Measurements from ENCODE around the gene PLCL2. TPM values are rescaled to one million over a fixed set of nuclear protein-coding genes. Genes with fewer than 3 reads are reported as not detected.
"Not testable (repeated sequence)": the region's sequence is repeated elsewhere in the genome, so short reads cannot be mapped to it uniquely, and the experiment has no call there.

Gene PLCL2
- total RNA-seq, 1 donor from 2014 or later: 1.6 TPM

DNA sequence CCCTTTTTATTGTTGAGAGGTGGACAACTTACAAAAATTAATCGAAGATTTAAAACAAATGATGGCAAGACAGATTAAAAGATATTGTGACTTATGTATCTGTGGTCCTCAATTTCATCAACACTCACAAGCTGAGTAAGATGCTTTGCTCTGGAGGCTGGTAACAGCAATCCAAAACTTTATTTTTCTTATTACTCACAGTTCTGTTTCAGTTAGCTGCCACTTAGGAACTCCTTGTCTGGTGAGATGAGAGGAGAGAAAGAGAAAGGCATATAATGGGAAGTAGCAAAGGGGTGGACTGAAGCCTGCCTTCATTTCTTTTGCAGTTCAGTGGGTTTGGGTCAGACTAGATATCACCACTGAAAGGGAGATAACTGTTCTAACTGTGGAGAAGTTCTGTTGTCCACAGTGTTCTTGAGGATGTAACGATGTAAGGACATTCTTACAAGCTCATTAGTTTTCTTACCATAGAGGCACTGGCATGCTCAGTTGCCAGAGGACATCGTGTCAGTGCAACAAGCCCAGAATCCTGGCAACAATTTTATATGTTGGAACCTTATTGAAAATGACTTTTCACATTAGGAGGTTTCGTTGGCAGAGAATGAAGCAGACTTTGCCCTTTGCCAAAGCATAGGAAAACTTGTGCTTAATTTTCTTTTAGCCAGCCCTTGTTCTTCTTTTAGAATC, 93.6 kb downstream of the PLCL2 start:
- no peaks in the 10 kb centered on the region for H3K36me3 ChIP-seq (ENCODE audit: control insufficient read depth, insufficient read depth, low read length)
- TF ChIP-seq, protein P1, sequence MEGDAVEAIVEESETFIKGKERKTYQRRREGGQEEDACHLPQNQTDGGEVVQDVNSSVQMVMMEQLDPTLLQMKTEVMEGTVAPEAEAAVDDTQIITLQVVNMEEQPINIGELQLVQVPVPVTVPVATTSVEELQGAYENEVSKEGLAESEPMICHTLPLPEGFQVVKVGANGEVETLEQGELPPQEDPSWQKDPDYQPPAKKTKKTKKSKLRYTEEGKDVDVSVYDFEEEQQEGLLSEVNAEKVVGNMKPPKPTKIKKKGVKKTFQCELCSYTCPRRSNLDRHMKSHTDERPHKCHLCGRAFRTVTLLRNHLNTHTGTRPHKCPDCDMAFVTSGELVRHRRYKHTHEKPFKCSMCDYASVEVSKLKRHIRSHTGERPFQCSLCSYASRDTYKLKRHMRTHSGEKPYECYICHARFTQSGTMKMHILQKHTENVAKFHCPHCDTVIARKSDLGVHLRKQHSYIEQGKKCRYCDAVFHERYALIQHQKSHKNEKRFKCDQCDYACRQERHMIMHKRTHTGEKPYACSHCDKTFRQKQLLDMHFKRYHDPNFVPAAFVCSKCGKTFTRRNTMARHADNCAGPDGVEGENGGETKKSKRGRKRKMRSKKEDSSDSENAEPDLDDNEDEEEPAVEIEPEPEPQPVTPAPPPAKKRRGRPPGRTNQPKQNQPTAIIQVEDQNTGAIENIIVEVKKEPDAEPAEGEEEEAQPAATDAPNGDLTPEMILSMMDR (IDR thresholded peaks at IDR 0.05; ENCODE audit: insufficient read depth, low read length, severe bottlenecking): no peak
- DNase-seq (ENCODE audit: low read depth): no peak
- FAIRE-seq: no peak
- H3K27me3 ChIP-seq (ENCODE audit: control insufficient read depth, insufficient read depth, low read length): no peaks in the 10 kb centered on the region
- no peak overlapping the region for H3K4me3 ChIP-seq (ENCODE audit: low read depth, low read length)

DNA sequence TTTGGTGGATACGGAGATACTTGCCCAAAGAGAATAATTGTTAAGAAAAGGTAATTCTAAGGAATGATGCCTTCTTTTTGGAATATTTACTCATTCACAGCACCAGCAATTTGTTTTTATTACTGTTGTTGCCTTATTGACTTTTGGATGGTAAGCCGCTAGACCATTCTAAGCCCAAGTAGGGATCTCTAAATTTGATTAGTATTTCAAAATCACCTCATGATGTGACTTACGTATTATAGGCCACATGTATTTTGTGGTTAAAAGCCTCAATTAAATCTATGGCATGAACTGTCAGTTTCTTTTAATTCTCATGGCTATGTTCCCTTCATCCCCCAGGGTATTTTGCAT, 94.1 kb downstream of the PLCL2 start:
- no peak for FAIRE-seq
- no peaks in the 10 kb centered on the region for H3K36me3 ChIP-seq (ENCODE audit: control insufficient read depth, insufficient read depth, low read length)
- H3K27me3 ChIP-seq (ENCODE audit: control insufficient read depth, insufficient read depth, low read length): no peaks in the 10 kb centered on the region
- TF ChIP-seq, protein P1 (IDR thresholded peaks at IDR 0.05; ENCODE audit: insufficient read depth, low read length, severe bottlenecking): no peak
- no peak overlapping the region for H3K4me3 ChIP-seq (ENCODE audit: low read depth, low read length)
- DNase-seq (ENCODE audit: low read depth): no peak

DNA sequence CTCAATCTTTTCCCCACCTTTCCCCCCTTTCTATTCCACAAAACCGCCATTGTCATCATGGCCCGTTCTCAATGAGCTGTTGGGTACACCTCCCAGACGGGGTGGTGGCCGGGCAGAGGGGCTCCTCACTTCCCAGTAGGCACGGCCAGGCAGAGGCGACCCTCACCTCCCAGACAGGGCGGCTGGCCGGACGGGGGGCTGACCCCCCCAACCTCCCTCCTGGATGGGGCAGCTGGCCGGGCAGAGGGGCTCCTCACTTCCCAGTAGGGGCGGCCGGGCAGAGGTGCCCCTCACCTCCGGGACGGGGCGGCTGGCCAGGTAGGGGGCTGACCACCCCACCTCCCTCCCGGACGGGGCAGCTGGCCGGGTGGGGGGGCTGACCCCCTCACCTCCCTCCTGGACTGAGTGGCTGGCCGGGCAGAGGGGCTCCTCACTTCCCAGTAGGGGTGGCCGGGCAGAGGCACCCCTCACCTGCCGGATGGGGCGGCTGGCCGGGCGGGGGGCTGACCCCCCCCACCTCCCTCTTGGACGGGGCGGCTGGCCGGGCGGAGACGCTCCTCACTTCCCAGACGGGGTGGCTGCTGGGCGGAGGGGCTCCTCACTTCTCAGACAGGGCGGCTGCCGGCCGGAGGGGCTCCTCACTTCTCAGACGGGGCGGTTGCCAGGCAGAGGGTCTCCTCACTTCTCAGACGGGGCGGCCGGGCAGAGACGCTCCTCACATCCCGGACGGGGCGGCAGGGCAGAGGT, 95.2 kb downstream of the PLCL2 start:
- not testable (repeated sequence) for DNase-seq (ENCODE audit: low read depth); H3K36me3 ChIP-seq (ENCODE audit: control insufficient read depth, insufficient read depth, low read length); H3K27me3 ChIP-seq (ENCODE audit: control insufficient read depth, insufficient read depth, low read length); FAIRE-seq; H3K4me3 ChIP-seq (ENCODE audit: low read depth, low read length)

DNA sequence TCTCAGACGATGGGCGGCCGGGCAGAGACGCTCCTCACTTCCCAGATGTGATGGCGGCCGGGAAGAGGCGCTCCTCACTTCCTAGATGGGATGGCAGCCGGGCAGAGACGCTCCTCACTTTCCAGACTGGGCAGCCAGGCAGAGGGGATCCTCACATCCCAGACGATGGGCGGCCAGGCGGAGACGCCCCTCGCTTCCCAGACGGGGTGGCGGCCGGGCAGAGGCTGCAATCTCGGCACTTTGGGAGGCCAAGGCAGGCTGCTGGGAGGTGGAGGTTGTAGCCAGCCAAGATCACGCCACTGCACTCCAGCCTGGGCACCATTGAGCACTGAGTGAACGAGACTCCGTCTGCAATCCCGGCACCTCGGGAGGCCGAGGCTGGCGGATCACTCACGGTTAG, 95.8 kb downstream of the PLCL2 start:
- FAIRE-seq; H3K36me3 ChIP-seq (ENCODE audit: control insufficient read depth, insufficient read depth, low read length); DNase-seq (ENCODE audit: low read depth); H3K4me3 ChIP-seq (ENCODE audit: low read depth, low read length); H3K27me3 ChIP-seq (ENCODE audit: control insufficient read depth, insufficient read depth, low read length): not testable (repeated sequence)

DNA sequence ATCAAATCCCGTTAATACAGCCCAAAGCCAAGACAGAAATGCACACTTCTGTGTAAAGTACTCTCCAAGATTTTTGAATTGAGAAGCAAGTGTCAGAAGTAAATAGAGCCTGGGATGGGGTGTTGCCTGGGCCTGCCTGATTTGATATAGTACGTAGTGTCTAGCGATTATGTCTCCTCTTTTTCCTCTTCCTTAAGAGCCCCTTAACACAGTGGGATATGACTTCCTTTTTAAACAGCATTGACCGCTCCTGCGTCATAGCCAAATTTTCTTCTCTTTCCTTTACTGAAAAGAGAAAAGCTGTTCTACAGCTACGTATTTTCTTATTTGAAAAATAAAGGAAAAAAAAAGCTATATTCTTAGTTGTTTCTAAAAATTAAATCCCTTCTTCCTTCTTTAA, 97.7 kb downstream of the PLCL2 start:
- Histone ChIP-seq H3K27me3 (ENCODE audit: control insufficient read depth, insufficient read depth, low read length) (no peaks in the 10 kb centered on the region), H3K36me3 (ENCODE audit: control insufficient read depth, insufficient read depth, low read length) (no peaks in the 10 kb centered on the region), H3K4me3 (ENCODE audit: low read depth, low read length) (no peak overlapping the region)
- no peak for FAIRE-seq
- peak; percentile 46 for DNase-seq (ENCODE audit: low read depth)
- TF ChIP-seq, protein P1 (IDR thresholded peaks at IDR 0.05; ENCODE audit: insufficient read depth, low read length, severe bottlenecking): no peak

DNA sequence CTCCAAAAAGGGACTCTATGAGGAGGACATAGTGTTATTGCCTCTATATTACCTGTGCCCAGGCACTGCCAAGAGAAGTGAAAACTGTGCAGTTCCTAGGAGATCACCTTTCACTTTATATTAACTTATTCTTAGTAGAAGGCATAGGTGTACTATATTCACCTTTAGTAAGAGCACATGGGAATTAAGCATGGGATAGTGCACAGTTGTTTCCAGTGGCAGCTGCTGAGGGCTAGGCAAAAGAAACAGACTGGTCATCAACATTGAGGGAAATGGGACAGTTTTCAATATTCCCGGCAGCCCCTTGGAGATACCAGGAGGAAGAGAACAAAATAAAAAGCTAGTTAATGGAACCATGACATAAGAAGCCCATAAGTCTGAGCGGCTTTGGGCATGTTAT, 100.9 kb downstream of the PLCL2 start:
- Histone ChIP-seq H3K4me3 (ENCODE audit: low read depth, low read length) (no peak overlapping the region), H3K27me3 (ENCODE audit: control insufficient read depth, insufficient read depth, low read length) (no peaks in the 10 kb centered on the region), H3K36me3 (ENCODE audit: control insufficient read depth, insufficient read depth, low read length) (no peaks in the 10 kb centered on the region)
- FAIRE-seq (no peak), DNase-seq (ENCODE audit: low read depth) (no peak)
- TF ChIP-seq, protein P1 (IDR thresholded peaks at IDR 0.05; ENCODE audit: insufficient read depth, low read length, severe bottlenecking): no peak

All from bronchial epithelial cell (primary cell).